SU-DHL-6 (cell line): ENCODE results near the gene RIC8B.
A peak's percentile ranks its signal among the peaks of the same experiment; 100 is the strongest.

ENCODE experiments used
- H2AFZ ChIP-seq: fragments of 200-600 bp; sonication (generic); 2 replicates; pipeline ENCODE4 v1.6.1; 2014; ENCODE audit warnings: low read depth, mild to moderate bottlenecking, moderate library complexity, mixed read lengths, antibody characterized with exemption, low read length; ENCODE audit not compliant: severe bottlenecking
- H3F3A ChIP-seq: fragments of 200-600 bp; shearing (Covaris generic); 2 replicates; pipeline ENCODE4 v1.6.0; 2016; ENCODE audit warnings: antibody characterized with exemption, mild to moderate bottlenecking; ENCODE audit not compliant: insufficient read depth
- H3K27ac ChIP-seq: fragments of 200-600 bp; sonication (generic); 2 replicates; pipeline ENCODE4 v1.5.1; 2016; ENCODE audit warnings: low read depth, mild to moderate bottlenecking, low read length, moderate library complexity, mixed read lengths
- H3K27me3 ChIP-seq: fragments of 200-600 bp; sonication (generic), shearing (Covaris generic); 2 replicates; pipeline ENCODE4 v1.6.0; 2014; ENCODE audit warnings: mild to moderate bottlenecking, low read length
- H3K36me3 ChIP-seq: fragments of 200-600 bp; sonication (generic); 2 replicates; pipeline ENCODE4 v1.6.1; 2014; ENCODE audit warnings: mild to moderate bottlenecking, low read length, mixed read lengths
- H3K4me2 ChIP-seq: fragments of 300-600, 200-600 bp; shearing (Covaris generic), sonication (generic); 2 replicates; pipeline ENCODE4 v1.6.0; 2014; ENCODE audit warnings: low read length, low read depth, mild to moderate bottlenecking; ENCODE audit not compliant: poor library complexity, severe bottlenecking
- H3K4me3 ChIP-seq: fragments of 200-600 bp; sonication (generic); 2 replicates; pipeline ENCODE4 v1.5.1; 2014; ENCODE audit warnings: antibody characterized with exemption, low read length, mild to moderate bottlenecking, mixed read lengths; ENCODE audit not compliant: insufficient read depth, poor library complexity, severe bottlenecking
- H3K79me2 ChIP-seq: fragments of 200-600 bp; sonication (generic); 2 replicates; pipeline ENCODE4 v1.6.1; 2014; ENCODE audit warnings: mild to moderate bottlenecking, low read length, moderate library complexity; ENCODE audit not compliant: insufficient read depth
- H3K9ac ChIP-seq: fragments of 200-600 bp; sonication (generic); 2 replicates; pipeline ENCODE4 v1.7.0; 2014; ENCODE audit warnings: mild to moderate bottlenecking, low read length
- H3K9me2 ChIP-seq: fragments of 200-600 bp; sonication (generic); replicated peaks from 2 replicates; pipeline ENCODE4 v1.6.1; 2014; ENCODE audit warnings: low read length; ENCODE audit not compliant: insufficient read depth
- H3K9me3 ChIP-seq: fragments of 200-600 bp; sonication (generic); 2 replicates; pipeline ENCODE4 v1.6.1; 2014; ENCODE audit warnings: low read length, mixed read lengths; ENCODE audit not compliant: insufficient read depth
- H4K20me1 ChIP-seq: fragments of 200-600 bp; sonication (generic); 2 replicates; pipeline ENCODE4 v1.6.1; 2014; ENCODE audit warnings: low read depth, mild to moderate bottlenecking, antibody characterized with exemption, low read length, moderate library complexity, mixed read lengths
- EZH2phosphoT487 ChIP-seq: fragments of 200-600 bp; sonication (generic), shearing (Covaris generic); conservative IDR thresholded peaks from 2 replicates; pipeline ENCODE4 v1.6.1; 2018; ENCODE audit warnings: mild to moderate bottlenecking, antibody characterized with exemption, low read length, moderate library complexity, mixed read lengths
- TF ChIP-seq, protein P1 (sequence below): fragments of 200-600 bp; sonication (generic); IDR thresholded peaks from one replicate; pipeline ENCODE4 v1.5.1; 2017; ENCODE audit warnings: antibody characterized with exemption, mild to moderate bottlenecking, low read length, moderate library complexity; ENCODE audit not compliant: insufficient read depth, poor library complexity, severe bottlenecking

The RIC8B gene

DNA sequence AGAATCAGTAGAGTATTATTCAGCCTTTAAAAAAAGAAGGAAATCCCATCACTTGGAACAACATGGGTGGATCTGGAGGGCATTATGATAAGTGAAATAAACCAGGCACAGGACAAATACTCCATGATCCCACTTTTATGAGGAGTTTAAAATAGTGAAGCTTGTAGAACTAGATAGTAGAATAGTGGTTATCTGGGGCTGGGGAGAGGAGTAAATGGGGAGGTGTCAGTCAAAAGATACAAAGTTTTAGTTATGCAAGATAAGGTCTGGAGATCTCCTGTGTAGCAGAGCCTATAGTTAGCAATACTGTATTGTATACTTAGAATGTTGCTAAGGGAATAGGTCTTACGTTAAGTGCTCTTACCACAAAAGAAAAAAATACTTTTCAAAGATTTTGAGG lies 64.9 kb downstream of the RIC8B start:
- H3F3A ChIP-seq = no peaks in the 10 kb centered on the region
- H3K36me3 ChIP-seq = no peaks in the 10 kb centered on the region
- H3K9me3 ChIP-seq = no peaks in the 10 kb centered on the region
- TF ChIP-seq EZH2phosphoT487 = no peak
- TF ChIP-seq, protein P1, sequence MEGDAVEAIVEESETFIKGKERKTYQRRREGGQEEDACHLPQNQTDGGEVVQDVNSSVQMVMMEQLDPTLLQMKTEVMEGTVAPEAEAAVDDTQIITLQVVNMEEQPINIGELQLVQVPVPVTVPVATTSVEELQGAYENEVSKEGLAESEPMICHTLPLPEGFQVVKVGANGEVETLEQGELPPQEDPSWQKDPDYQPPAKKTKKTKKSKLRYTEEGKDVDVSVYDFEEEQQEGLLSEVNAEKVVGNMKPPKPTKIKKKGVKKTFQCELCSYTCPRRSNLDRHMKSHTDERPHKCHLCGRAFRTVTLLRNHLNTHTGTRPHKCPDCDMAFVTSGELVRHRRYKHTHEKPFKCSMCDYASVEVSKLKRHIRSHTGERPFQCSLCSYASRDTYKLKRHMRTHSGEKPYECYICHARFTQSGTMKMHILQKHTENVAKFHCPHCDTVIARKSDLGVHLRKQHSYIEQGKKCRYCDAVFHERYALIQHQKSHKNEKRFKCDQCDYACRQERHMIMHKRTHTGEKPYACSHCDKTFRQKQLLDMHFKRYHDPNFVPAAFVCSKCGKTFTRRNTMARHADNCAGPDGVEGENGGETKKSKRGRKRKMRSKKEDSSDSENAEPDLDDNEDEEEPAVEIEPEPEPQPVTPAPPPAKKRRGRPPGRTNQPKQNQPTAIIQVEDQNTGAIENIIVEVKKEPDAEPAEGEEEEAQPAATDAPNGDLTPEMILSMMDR = no peak
- no peaks in the 10 kb centered on the region for H3K9me2 ChIP-seq
- H2AFZ ChIP-seq = no peak overlapping the region
- H3K9ac ChIP-seq = no peak overlapping the region
- no peak overlapping the region for H3K4me3 ChIP-seq
- H3K27ac ChIP-seq = no peak overlapping the region
- no peaks in the 10 kb centered on the region for H3K27me3 ChIP-seq
- no peaks in the 10 kb centered on the region for H4K20me1 ChIP-seq
- no peaks in the 10 kb centered on the region for H3K79me2 ChIP-seq
- no peak overlapping the region for H3K4me2 ChIP-seq

GRCh38 chr12:106840243-106840642 lies 65.8 kb downstream of the RIC8B start:
- H3K4me2 ChIP-seq = no peak overlapping the region
- no peak overlapping the region for H2AFZ ChIP-seq
- no peaks in the 10 kb centered on the region for H3K9me3 ChIP-seq
- H3K4me3 ChIP-seq = no peak overlapping the region
- no peaks in the 10 kb centered on the region for H3K36me3 ChIP-seq
- H3K79me2 ChIP-seq = no peaks in the 10 kb centered on the region
- no peaks in the 10 kb centered on the region for H3K9me2 ChIP-seq
- no peak overlapping the region for H3K27ac ChIP-seq
- no peaks in the 10 kb centered on the region for H3F3A ChIP-seq
- no peaks in the 10 kb centered on the region for H3K27me3 ChIP-seq
- no peak overlapping the region for H3K9ac ChIP-seq
- no peaks in the 10 kb centered on the region for H4K20me1 ChIP-seq
- TF ChIP-seq EZH2phosphoT487 = no peak
- TF ChIP-seq, protein P1 = no peak

DNA sequence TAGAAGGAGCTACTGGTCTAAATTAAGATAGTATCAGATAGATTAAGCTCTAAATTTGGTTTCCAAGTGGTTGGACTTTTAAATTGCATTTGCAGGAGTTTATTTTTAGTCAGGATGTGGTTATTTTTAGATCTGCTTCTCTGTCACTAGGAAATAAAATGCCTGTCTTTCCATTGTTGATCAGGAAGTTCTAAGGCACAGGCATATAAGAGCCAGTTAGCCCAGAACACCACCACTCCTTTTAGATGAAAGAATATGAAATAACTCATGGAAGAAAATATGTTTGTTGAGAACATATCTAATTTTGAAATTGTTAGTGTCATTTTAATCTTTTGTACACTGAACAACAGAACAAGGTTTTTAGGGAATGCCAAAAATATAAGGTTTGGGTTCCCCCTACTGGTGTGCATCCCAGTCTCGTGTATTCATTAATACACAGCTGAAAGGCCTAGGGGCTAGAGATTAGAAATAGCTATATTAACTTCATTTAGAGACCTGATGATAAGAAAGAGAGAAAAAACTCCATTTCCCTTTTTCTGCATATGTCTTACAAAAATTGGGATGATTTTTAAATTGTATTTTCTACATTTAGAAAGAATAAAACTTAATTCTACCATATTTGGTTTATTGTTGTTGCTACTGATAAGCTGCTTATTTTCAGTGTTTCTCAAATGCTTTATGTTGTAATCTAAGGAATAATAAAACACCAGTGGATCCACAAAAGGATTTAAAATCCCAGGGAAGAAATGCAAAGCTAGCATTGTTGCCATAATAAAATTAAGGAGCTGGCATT lies 67.2 kb downstream of the RIC8B start:
- Histone ChIP-seq H3K79me2 (no peaks in the 10 kb centered on the region), H3K9me2 (no peaks in the 10 kb centered on the region)

More for the DNA sequence above, 67.2 kb downstream of the RIC8B start:
- Histone ChIP-seq H3K4me2 (no peak overlapping the region), H2AFZ (no peak overlapping the region), H3K9me3 (no peaks in the 10 kb centered on the region), H4K20me1 (no peaks in the 10 kb centered on the region), H3F3A (no peaks in the 10 kb centered on the region), H3K27ac (no peak overlapping the region), H3K4me3 (no peak overlapping the region), H3K9ac (no peak overlapping the region), H3K36me3 (no peaks in the 10 kb centered on the region), H3K27me3 (no peaks in the 10 kb centered on the region)
- TF ChIP-seq, protein P1 = peak; percentile 46
- no peak for TF ChIP-seq EZH2phosphoT487
